SK-N-MC (cell line): ENCODE measurements around the gene C2CD5.
"Not testable (repeated sequence)": the region's sequence is repeated elsewhere in the genome, so short reads cannot be mapped to it uniquely, and the experiment has no call there.

Experiments
- DNase-seq: peaks from one replicate; pipeline ENCODE4 v3.0.0-alpha.2; 2011; ENCODE audit warnings: low read depth, low spot score
- H3K27ac ChIP-seq: fragments of 200-600 bp; sonication (generic); 2 replicates; pipeline ENCODE4 v1.5.1; 2016; ENCODE audit warnings: mixed run types
- H3K36me3 ChIP-seq: fragments of 200-600 bp; sonication (generic); 2 replicates; pipeline ENCODE4 v1.6.1; 2017; ENCODE audit warnings: antibody characterized with exemption, low read length, mixed read lengths; ENCODE audit not compliant: insufficient read depth
- H3K4me3 ChIP-seq: fragments of 200-600 bp; sonication (generic); 2 replicates; pipeline ENCODE4 v1.5.1; 2016
- H3K9ac ChIP-seq: fragments of 200-600 bp; sonication (generic); 2 replicates; pipeline ENCODE4 v1.8.0; 2017; ENCODE audit warnings: mixed run types, mixed read lengths; ENCODE audit not compliant: insufficient read length
- H3K9me3 ChIP-seq: fragments of 200-600 bp; sonication (generic); 2 replicates; pipeline ENCODE4 v1.6.1; 2017; ENCODE audit warnings: low read depth, mild to moderate bottlenecking, antibody characterized with exemption, low read length, moderate library complexity, mixed read lengths
- EZH2 ChIP-seq: fragments of 200-600 bp; sonication (generic); IDR thresholded peaks from one replicate; pipeline ENCODE4 v1.6.1; 2017; ENCODE audit warnings: antibody characterized with exemption
- FOXP2 ChIP-seq: optimal IDR thresholded peaks from 2 replicates; pipeline ENCODE3; 2011; ENCODE audit warnings: mild to moderate bottlenecking, moderate library complexity; ENCODE audit not compliant: insufficient read depth; ENCODE audit errors: extremely low read length, control extremely low read depth
- POLR2AphosphoS5 ChIP-seq: IDR thresholded peaks from 2 replicates; pipeline ENCODE4 v1.6.1; 2012; ENCODE audit warnings: mild to moderate bottlenecking, low read depth, low read length, borderline replicate concordance

Gene C2CD5

DNA sequence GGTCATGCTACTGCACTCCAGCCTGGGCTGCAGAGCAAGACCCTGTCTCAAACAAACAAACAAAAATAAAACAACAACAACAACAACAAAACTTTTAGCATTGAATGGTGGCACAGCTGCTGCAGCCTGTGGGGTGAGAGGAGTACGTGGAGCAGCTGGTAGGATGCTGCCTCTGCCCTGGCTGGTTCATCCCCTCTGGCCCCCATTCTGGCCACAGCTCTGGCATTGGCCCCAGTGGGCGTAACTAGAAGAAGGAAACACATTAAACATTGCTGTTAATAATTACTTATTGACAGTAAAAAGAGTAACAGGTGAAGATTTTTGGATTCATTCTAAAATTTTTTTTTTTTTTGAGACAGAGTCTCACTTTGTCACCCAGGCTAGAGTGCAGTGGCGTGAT, 28.8 kb upstream of the C2CD5 start:
- DNase-seq: no peak
- H3K4me3 ChIP-seq: no peak overlapping the region

DNA sequence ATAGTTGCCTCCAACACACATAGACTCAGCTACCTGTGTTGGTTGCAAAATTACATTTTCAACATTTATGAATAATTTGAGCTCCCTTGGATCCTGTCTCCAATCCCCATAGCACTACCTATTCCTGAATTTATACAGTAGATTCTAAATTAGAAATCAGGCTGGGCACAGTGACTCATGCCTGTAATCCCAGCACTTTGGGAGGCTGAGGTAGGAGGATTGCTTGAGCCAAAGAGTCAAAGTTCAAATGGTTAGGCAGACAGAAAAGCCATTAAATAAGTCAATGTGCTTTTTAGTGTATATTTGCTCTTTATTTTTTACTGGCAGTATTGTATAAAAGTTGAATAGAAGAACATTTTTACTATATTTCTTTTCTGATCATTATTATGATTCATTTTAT, 24.9 kb upstream of the C2CD5 start:
- H3K27ac ChIP-seq: no peak overlapping the region
- H3K9ac ChIP-seq: no peak overlapping the region
- no peaks in the 10 kb centered on the region for H3K36me3 ChIP-seq
- no peak for DNase-seq
- H3K9me3 ChIP-seq: no peaks in the 10 kb centered on the region
- no peak overlapping the region for H3K4me3 ChIP-seq
- no peak for TF ChIP-seq FOXP2

More for the DNA sequence above, 28.8 kb upstream of the C2CD5 start:
- Histone ChIP-seq H3K27ac (no peak overlapping the region), H3K9ac (no peak overlapping the region), H3K9me3 (no peaks in the 10 kb centered on the region), H3K36me3 (no peaks in the 10 kb centered on the region)
- TF ChIP-seq POLR2AphosphoS5 (no peak), FOXP2 (no peak), EZH2 (no peak)

DNA sequence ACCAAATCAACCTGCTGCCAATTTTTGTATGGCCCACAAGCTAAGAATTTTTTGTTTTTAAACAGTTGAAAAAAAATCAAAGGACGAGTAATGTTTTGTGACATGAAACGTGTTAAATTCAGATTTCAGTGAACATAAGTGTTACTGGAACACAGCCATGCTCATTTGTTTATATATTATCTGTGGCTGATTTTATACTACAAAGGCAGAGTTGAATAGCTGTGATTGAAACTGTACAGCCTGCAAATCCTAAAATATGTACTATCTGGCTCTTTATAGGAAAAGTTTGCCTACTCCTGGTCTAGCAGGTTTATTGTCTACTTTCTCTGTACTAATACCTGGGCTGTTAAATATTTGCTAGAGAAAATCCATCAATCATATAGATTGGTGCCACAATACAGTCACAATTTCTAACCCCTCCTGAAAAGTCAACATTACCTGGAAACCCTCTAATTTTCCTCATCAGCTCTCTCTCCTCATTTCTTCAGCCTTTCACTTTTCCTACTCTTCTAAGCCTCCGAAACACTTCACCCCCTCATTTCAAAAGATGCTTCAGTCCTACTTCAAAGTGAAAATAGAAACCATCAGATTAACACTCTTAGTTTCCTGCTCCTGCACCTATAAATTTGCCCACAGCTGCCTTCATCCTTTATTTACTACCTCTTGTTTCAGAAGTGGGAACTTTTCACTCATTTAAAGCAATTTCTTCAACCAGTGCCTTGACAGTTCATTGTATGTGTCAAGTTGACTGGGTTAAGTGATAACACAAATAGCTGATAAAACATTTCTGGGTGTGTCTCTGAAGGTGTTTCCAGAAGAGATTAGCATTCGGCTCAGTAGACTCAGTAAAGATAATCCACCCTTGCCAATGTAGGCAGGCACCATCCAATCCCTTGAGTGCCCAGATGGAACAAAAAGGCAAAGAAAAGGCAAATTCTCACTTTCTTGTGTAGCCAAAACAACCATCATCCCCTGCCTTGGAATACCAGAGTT, 18.0 kb upstream of the C2CD5 start:
- H3K4me3 ChIP-seq: no peak overlapping the region
- H3K27ac ChIP-seq: no peak overlapping the region
- no peak overlapping the region for H3K9ac ChIP-seq
- TF ChIP-seq EZH2 (no peak), POLR2AphosphoS5 (no peak), FOXP2 (no peak)
- H3K36me3 ChIP-seq: no peaks in the 10 kb centered on the region
- no peaks in the 10 kb centered on the region for H3K9me3 ChIP-seq
- no peak for DNase-seq

DNA sequence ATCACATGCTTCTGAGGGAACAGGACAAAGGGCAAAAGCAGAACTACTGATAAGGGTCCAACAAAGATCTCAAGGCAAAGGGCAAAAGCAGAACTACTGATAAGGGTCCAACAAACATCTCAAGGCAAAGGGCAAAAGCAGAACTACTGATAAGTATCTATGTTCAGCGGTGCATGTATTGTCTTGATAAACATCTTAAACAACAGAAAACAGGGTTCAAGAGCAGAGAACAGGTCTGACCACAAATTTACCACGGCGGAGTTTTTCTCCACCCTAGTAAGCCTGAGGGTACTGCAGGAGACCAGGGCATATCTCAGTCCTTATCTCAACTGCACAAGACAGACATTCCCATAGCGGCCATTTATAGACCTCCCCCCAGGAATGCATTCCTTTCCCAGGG, 10.4 kb upstream of the C2CD5 start:
- not testable (repeated sequence) for H3K9me3 ChIP-seq, H3K27ac ChIP-seq, H3K36me3 ChIP-seq, H3K4me3 ChIP-seq, DNase-seq, H3K9ac ChIP-seq

DNA sequence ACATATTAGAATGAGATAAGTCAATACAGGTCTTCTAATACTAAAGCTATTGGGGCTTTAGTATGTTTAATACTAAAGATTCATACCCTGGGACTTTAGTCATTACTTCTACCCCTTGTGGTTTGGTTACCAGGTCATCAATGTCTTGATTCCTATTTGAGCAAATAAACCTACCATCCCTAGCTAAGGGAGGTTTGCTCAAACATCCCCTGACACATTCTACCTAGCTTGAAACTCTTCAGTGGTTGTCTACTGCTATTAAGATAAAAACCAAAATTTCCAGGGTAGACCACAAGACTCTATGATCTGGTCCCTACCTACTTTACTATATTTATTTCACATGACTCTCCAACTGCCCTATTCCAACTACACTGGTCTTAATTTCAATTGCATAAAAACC, 7.3 kb upstream of the C2CD5 start:
- H3K4me3 ChIP-seq: no peak overlapping the region
- no peaks in the 10 kb centered on the region for H3K9me3 ChIP-seq
- TF ChIP-seq EZH2 (no peak), POLR2AphosphoS5 (no peak), FOXP2 (no peak)
- H3K36me3 ChIP-seq: no peaks in the 10 kb centered on the region
- H3K9ac ChIP-seq: no peak overlapping the region
- H3K27ac ChIP-seq: no peak overlapping the region
- DNase-seq: no peak

DNA sequence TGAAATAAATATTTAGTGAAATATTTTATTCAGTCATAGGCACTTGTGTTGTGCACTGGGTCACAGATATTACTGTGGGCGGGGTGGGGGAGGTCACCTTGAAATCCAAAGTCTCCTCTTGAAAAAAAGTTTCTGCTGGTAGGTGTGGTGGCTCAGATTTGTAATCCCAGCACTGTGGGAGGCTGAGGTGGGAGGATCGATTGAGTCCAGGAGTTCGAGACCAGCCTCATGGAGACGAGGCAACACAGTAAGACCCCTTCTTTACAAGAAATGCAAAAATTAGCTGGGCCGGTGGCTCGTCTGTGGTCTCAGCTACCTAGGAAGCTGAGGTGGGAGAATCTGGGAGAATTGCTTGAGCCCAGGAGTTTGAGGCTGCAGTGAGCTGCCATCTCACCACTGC, 913 bp upstream of the C2CD5 start:
- no peak overlapping the region for H3K9ac ChIP-seq

DNA sequence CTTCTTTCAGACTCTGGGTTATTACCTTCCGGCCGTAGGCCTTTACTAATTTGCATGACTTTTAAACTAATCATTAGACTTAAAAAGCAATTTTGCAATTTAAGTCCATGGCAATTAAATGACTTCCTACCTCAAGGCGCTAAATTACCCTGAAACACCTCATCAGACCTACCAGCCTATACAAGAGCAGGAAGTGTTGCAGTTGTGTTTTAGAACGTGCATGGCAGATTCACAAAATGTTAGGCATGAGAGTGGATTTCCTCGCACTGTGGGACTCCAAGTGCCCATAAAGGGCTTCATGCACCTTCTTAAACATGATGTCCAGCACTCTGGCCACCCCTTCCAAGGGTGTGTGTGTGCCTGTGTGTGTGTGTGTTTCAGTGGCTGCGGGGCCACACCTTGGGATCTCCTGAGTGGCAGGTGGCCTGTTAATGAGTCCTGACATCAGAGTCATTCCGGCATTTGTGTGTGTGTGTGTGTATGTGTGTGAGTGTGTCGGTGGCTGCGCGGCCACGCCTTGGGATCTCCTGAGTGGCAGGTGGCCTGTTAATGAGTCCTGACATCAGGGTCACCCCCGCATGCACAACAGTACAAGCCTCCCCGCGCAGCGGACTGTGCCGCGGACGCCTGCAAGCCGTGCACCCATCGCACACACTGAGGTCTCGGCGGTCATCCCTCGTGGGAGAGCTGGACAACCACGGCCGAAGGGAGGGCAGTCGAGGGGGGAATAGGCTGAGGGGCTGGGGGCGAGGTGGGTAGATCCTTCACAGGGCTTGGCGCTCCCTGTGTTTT, 900 bp downstream of the C2CD5 start:
- Histone ChIP-seq H3K9me3 (no peaks in the 10 kb centered on the region), H3K4me3 (peak overlapping the region; percentile 97), H3K27ac (peak overlapping the region; percentile 79; the same call in 1 of the 2 replicates), H3K9ac (peak overlapping the region; percentile 84), H3K36me3 (peaks cover 2% of the 10 kb centered on the region; the same call in 1 of the 2 replicates)
- TF ChIP-seq EZH2 (no peak), FOXP2 (no peak), POLR2AphosphoS5 (no peak)
- DNase-seq: no peak

More for the DNA sequence above, 913 bp upstream of the C2CD5 start:
- TF ChIP-seq FOXP2 (no peak), EZH2 (no peak), POLR2AphosphoS5 (no peak)
- no peak overlapping the region for H3K27ac ChIP-seq
- H3K4me3 ChIP-seq: no peak overlapping the region; the same call in 1 of the 2 replicates
- peaks cover 2% of the 10 kb centered on the region; the same call in 1 of the 2 replicates for H3K36me3 ChIP-seq
- no peak for DNase-seq
- no peaks in the 10 kb centered on the region for H3K9me3 ChIP-seq

DNA sequence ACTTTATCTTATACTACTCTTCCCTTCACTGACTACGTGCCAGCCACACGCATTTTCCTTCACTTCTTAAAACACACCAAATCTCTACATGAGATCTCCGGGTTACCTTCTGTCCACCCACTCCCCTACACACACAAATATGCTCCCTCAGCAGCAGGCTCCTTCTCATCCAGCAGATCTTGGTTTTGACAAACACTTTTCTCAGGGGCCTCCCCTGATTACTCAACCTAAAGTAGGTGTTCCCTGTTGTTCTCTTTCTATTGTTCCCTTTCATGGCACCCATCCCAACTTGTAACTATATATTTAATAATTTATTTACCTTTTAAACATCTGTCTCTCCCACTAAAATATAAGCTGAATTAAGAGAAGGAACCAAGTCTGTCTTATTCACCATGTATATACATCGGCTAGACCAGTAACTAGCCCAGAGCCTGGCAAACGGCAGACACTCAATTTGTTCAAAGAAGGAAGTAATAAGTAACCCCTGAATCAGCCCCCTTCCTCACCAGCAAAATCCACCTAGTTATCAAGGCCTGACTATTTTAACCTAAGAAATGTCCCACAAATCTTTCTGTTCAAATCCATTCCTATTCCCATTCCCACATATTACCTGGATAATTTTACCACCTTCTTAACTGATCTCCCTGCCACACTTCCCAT, 2.7 kb downstream of the C2CD5 start:
- no peak overlapping the region for H3K4me3 ChIP-seq
- H3K27ac ChIP-seq: no peak overlapping the region
- H3K9me3 ChIP-seq: no peaks in the 10 kb centered on the region
- H3K9ac ChIP-seq: no peak overlapping the region
- peaks cover 2% of the 10 kb centered on the region; the same call in 1 of the 2 replicates for H3K36me3 ChIP-seq
- TF ChIP-seq POLR2AphosphoS5: no peak
- TF ChIP-seq EZH2: no peak
- DNase-seq: no peak
